ENCODE measurements around the gene CHAMP1. TPM values are rescaled to one million over a fixed set of nuclear protein-coding genes. Genes with fewer than 3 reads are reported as not detected.
"Not testable (repeated sequence)": the region's sequence is repeated elsewhere in the genome, so short reads cannot be mapped to it uniquely, and the experiment has no call there.

The CHAMP1 gene
- total RNA-seq, 1 donor from 2014 or later = 19.9 TPM

DNA sequence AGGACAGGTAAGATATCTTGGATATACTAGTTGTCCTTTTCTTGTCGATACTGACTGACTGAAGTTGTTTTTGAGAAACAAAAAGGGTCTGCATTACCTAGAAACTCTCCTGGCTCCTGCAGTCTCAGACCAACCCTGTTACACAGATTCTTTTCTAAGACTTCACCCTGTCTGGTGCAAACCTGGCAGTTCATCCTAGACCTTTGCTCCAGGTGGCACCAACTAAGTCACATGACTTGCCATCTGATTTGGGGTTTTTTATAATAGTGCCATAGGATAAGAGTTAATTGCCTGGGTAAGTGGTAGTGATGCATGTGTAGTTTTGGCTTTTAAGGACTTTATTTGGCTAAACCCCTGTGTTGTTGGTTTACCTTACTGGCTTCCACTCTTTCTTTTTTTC lies 14.3 kb downstream of the CHAMP1 start:
- DNase-seq (ENCODE audit: extremely low read depth, low read depth, low spot score) = no peak

DNA sequence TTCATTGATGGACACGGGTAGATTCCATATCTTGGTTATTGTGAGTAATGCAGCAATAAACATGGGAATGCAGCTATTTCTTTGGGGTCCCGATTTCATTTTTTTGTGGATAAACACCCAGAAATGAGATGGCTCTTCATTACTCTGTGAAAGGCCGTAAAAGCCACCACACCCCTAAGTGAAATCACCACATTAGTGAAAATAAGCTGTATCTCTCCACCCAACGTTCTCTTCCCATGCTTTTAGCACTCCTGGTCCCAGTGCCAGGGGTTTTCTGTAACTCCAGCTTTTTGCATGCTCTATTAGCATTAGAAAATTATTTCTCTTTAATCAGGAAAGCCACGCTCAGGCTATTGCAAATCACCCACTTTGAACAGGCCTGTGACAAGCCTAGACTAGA lies 15.8 kb downstream of the CHAMP1 start:
- no peak for DNase-seq (ENCODE audit: extremely low read depth, low read depth, low spot score)

DNA sequence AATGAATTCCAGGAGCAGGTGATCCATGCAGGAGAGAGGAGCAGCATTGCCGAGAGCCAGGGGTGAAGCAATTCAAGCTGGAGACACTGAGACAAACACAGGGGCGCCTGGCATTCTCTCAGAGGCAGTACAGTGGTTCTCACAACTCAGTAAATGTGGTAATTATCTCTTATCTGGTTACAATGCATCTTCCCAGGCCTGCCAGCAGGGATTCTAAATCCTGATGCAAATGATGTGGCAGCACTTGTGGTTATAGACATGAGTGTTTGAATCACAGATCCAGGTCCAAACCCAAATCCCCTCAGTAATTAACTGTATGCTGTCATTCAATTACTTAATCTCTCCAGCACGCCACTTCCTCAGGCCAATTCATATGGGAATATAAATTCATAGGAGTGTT lies 19.6 kb downstream of the CHAMP1 start:
- not testable (repeated sequence) for DNase-seq (ENCODE audit: extremely low read depth, low read depth, low spot score)

DNA sequence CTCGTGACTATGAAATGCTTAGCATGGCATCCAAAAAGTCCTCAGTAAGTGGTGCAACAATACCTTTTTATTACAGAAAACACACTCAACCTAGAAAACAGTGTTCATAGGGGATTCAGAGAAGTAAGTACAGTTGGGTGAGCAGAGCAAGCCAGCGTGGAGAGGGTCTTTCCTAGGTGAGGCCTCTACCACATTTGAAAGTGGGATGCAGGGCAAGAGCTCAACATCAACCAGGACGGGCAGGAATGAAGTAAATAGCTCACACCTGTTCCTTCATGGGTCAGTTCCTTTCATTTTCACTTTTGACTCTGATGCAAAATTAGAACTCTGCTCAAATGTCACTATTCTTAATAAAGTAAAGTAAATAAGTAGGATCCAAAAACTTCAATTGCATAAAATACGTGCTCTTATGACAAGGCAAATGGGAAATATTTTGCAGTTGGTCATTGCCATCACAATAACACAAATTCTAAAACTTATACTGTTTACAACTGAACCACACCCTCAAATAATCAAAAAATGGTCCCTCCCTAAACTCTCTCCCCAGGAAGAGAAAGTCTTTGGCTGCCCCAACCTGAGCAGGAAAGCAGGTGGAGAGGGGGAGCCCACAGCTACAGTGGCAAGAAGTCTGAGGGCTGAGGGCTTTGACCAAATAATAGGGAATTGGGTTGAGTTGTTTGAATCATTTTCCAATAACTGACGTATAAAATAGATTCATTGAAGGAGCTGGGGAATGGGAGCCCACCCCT lies 20.2 kb downstream of the CHAMP1 start:
- DNase-seq (ENCODE audit: extremely low read depth, low read depth, low spot score) = no peak

DNA sequence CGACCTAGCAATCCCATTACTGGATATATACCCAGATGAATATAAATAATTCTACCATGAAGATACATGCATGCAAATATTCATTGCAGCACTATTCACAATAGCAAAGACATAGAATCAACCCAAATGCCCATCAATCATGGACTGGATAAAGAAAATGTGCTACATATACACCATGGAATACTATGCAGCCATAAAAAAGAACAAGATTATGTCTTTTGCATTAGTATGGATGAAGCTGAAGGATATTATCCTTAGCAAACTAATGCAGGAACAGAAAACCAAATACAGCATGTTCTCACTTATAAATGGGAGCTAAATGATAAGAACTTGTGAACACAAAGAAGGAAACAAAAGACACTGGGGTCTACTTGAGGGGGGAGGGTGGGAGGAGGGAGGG lies 22.2 kb downstream of the CHAMP1 start:
- DNase-seq (ENCODE audit: extremely low read depth, low read depth, low spot score) = not testable (repeated sequence)

DNA sequence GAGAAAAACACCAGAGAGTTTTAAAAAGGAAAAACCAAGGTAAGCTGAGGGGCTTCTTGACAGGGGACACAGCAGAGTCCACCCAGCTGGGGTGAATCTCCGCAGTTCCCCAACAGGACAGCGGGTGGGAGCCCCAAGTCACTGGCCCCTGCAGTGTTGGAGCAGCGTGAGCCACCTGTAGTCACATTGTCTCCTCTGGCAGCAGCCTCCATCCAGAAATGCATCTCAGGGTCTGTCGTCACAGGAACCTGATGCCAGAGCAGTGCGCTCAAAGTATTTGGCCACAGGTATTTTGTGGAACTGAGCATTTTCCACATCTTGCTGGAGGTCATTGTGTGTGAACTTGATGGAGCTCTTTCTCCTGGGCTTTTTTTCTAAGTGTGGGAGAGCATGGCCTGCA lies 24.7 kb downstream of the CHAMP1 start:
- DNase-seq (ENCODE audit: extremely low read depth, low read depth, low spot score) = no peak

DNA sequence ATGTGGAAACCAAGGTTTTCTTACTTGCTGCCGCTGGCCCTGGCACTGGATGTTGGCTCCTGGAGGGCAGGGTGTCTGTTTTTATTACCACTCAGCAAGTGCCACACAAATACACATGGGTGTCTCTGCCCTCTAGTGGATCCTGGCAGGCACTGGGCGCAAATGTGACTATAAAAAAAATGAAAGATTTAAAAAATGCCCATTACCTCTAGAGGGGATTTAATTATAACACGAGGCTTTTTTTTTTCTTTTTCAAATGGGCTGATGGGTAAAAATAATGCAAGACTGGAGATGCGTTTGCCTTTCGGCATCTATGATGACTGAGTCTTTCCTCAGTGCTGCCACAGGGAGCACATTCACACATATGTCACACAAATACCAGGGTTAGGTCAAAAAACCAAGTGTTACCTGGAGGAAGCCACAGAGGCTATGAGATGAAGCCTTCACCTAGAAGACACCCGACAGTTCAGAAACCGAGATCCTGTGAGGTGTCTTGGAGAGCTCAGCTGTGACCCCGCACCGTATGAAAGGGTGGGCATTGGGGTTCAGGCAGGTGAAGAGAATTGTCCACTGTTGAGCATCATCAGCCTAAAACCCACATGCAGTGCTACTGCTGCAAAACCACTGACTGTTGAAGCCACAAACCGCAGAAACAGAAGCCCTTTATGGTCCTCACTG lies 25.7 kb downstream of the CHAMP1 start:
- no peak for DNase-seq (ENCODE audit: extremely low read depth, low read depth, low spot score)

DNA sequence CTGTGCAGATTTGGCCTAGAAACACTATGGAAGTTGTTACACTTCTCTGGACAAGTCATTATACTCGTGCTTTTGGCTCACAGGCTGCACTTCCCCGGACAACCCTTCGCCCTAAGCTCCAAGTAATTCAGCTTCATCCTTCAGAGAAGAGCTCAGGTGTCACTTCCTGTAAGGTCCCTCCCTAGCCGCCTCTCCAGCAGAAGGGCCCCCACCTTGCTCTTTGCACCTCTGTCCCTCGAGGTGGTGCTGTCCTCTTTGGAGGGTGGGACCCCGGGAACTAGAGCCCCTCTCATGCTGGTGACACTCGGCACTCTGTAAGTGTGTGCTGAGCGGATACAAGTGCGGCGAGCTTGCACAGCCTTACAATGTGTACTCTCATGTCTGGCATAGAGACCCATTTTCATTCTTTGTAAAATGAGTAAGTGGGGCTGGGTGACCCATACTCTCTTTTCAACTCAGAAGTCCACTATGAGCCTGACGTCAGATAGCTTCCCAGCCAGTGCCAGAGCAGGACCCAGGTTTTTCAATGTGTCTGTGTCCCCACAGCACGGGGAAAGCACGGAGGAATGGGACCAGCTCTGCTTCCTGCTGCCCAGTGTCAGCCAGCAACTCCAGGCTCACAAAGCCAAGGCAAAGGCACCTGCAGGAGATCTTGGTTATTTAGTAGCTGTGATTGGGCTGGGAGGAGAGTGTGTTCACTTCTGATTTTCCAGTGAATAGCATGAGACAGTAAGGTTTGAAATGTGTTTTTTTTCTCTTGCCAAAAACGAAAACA lies 26.9 kb downstream of the CHAMP1 start:
- no peak for DNase-seq (ENCODE audit: extremely low read depth, low read depth, low spot score)

DNA sequence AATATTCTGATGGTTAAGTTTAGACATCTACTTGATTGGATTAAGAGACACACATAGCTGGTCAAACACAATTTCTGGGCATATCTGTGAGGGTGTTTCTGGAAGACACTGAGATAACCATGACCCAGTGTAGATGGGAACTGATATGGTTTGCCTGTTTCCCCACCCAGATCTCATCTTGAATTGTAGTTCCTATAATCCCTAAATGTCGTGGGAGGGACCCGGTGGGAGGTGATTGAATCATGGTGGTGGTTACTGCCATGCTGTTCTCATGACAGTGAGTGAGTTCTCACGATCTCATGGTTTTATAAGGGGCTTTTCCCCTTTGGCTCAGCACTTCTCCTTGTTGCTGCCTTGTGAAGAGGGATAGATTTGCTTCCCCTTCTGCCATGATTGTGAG lies 33.0 kb downstream of the CHAMP1 start:
- DNase-seq (ENCODE audit: extremely low read depth, low read depth, low spot score) = not testable (repeated sequence)

DNA sequence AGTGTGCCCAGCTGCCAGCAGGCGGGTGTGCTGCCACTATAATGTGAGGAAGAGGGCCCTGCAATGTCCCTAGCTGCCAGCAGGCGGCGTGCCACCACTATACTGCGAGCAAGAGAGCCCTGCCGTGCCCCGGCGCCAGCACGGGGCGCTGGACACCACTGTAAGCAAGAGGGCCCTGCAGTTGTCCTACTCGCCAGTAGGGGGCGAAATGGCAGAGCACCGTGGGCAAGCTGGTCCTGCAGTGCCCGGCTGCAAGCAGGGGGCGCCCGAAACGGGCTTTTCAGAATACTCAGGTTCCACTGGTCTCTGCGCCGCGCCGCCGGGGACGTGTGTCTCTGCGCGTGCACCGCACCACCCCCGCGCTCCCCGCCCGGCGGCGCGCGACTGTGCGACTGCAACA lies 38.5 kb downstream of the CHAMP1 start:
- DNase-seq (ENCODE audit: extremely low read depth, low read depth, low spot score) = not testable (repeated sequence)

DNA sequence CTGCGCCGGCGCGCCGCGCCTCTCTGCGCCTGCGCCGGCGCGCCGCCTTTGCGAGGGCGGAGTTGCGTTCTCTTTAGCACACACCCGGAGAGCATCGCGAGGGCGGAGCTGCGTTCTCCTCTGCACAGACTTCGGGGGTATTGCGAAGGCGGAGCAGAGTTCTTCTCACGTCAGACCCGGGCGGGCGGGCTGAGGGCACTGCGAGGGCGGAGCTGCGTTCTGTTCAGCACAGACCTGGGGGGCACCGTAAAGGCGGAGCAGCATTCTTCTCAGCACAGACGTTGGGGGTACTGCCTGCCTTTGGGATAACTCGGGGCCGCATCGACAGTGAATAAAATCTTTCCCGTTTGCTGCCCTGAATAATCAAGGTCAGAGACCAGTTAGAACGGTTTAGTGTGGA lies 39.1 kb downstream of the CHAMP1 start:
- not testable (repeated sequence) for DNase-seq (ENCODE audit: extremely low read depth, low read depth, low spot score)

Other genes starting within 250 kb of the CHAMP1 start
- gene RASA3, start 181.9 kb upstream of the CHAMP1 start, total RNA-seq = 53.5 and 73.2 TPM in 2 replicates
- not detected in 2 replicates for gene CFAP97D2, start 135.2 kb upstream of the CHAMP1 start, total RNA-seq
- gene CDC16, start 79.6 kb upstream of the CHAMP1 start, total RNA-seq = 46.6 and 66.0 TPM in 2 replicates
- gene UPF3A, start 32.9 kb upstream of the CHAMP1 start, total RNA-seq = 15.0 and 38.7 TPM in 2 replicates

Measured in glomerular endothelial cell (primary cell).